K562 (cell line): ENCODE results near the gene ZFP36. TPM values are rescaled to one million over a fixed set of nuclear protein-coding genes. Genes with fewer than 3 reads are reported as not detected.
A peak's percentile ranks its signal among the peaks of the same experiment; 100 is the strongest.

Experiments
- ARID1B ChIP-seq: fragments of 450-650 bp; IDR thresholded peaks from 2 replicates; pipeline ENCODE4 v1.6.1; 2016; ENCODE audit warnings: antibody characterized with exemption, mild to moderate bottlenecking, inconsistent platforms
- CBFA2T3 ChIP-seq: fragments of 450-650 bp; IDR thresholded peaks from 2 replicates; pipeline ENCODE4 v1.6.1; 2017
- CBFB ChIP-seq: sonication (generic); formaldehyde crosslinking; IDR thresholded peaks from 2 replicates; pipeline ENCODE4 v1.4.0; 2020; ENCODE audit warnings: mild to moderate bottlenecking, missing genetic modification reagents
- FOXJ3 ChIP-seq: sonication (generic); formaldehyde crosslinking; IDR thresholded peaks from 2 replicates; pipeline ENCODE4 v1.4.0; 2020; ENCODE audit warnings: mild to moderate bottlenecking, missing genetic modification reagents
- HLTF ChIP-seq: fragments of 450-650 bp; IDR thresholded peaks from 2 replicates; pipeline ENCODE4 v1.6.1; 2016
- IRF2 ChIP-seq: sonication (generic); formaldehyde crosslinking; IDR thresholded peaks from 2 replicates; pipeline ENCODE4 v1.8.1; 2022; ENCODE audit warnings: mild to moderate bottlenecking, missing genetic modification reagents
- KDM4B ChIP-seq, 2 experiments: fragments of 450-650 bp in 1 of 2; sonication (generic) in 1 of 2; IDR thresholded peaks; 2 replicates each; pipeline ENCODE4 v1.6.1; 2016 to 2017; ENCODE audit warnings: borderline replicate concordance in 2 of 2, antibody characterized with exemption in 1 of 2, low read depth in 1 of 2, mild to moderate bottlenecking in 1 of 2
- LARP7 ChIP-seq: fragments of 450-650 bp; IDR thresholded peaks from 2 replicates; pipeline ENCODE4 v1.6.1; 2016
- MEIS2 ChIP-seq: fragments of 450-650 bp; IDR thresholded peaks from 2 replicates; pipeline ENCODE4 v1.6.1; 2014; ENCODE audit warnings: mild to moderate bottlenecking; ENCODE audit not compliant: partially characterized antibody
- POLR3A ChIP-seq: IDR thresholded peaks from 2 replicates; pipeline ENCODE4 v1.6.1; 2011; ENCODE audit warnings: borderline replicate concordance, mild to moderate bottlenecking, moderate library complexity; ENCODE audit not compliant: insufficient read length, insufficient read depth; ENCODE audit errors: extremely low read depth
- PURB ChIP-seq: sonication (generic); formaldehyde crosslinking; IDR thresholded peaks from 2 replicates; pipeline ENCODE4 v1.9.0; 2021; ENCODE audit warnings: low read depth, mild to moderate bottlenecking, missing genetic modification reagents
- ZNF695 ChIP-seq: fragments of 450-650 bp; formaldehyde crosslinking; IDR thresholded peaks from 2 replicates; pipeline ENCODE4 v1.4.0; 2020; ENCODE audit warnings: mild to moderate bottlenecking, moderate library complexity
- polyA plus RNA-seq, 8 experiments: library from polyadenylated mRNA; depleted of rRNA in 4 of 8; stranded (reverse) in 5 of 8; unstranded in 3 of 8; fragments of >200 nt; fragmentation: Nextera tagmentation in 2 of 8; fragmentation: Illumina TruSeq in 1 of 8; extraction: Ambion mirVana in 2 of 8; extraction: Trizol in 1 of 8; gene quantifications; 2 replicates each; pipeline versions ENCODE4 v1.2.1 to v1.2.3, GENCODE V29; 2011 to 2014; ENCODE audit warnings: inconsistent platforms in 1 of 8, missing spikeins in 1 of 8
- total RNA-seq, 7 experiments: library from RNA; depleted of rRNA in 6 of 7; stranded (reverse); fragments of >200 nt in 6 of 7; fragmentation: Illumina TruSeq in 2 of 7; extraction: Trizol in 2 of 7; gene quantifications; 2 replicates each; pipeline versions ENCODE4 v1.2.1 to v1.2.3, GENCODE V29; 2011 to 2021; ENCODE audit warnings: low replicate concordance in 1 of 7
- TF ChIP-seq, protein P1 (sequence below): sonication (generic); formaldehyde crosslinking; IDR thresholded peaks from 2 replicates; pipeline ENCODE4 v1.9.0; 2022; ENCODE audit warnings: mild to moderate bottlenecking, missing genetic modification reagents
- TF ChIP-seq, protein P2 (sequence below): fragments of 250-450 bp; sonication (Bioruptor Pico); IDR thresholded peaks from 2 replicates; pipeline ENCODE4 v1.5.1; 2021; ENCODE audit warnings: mild to moderate bottlenecking
- TF ChIP-seq, protein P3 (sequence below): fragments of 200-800 bp; sonication (Bioruptor generic); IDR thresholded peaks from 2 replicates; pipeline ENCODE4 v1.6.1; 2017; ENCODE audit warnings: missing genetic modification characterization, missing compliant biosample characterization
- TF ChIP-seq, protein P4 (sequence below), 2 experiments: IDR thresholded peaks; 2 replicates each; pipeline ENCODE4 v1.6.1; 2012; ENCODE audit warnings: improper control_type of control experiment in 2 of 2, low read depth in 2 of 2, low read length in 2 of 2, borderline replicate concordance in 1 of 2
- TF ChIP-seq, protein P5 (sequence below): IDR thresholded peaks from 3 replicates; pipeline ENCODE4 v1.6.1; 2011; ENCODE audit warnings: borderline replicate concordance, mild to moderate bottlenecking; ENCODE audit not compliant: insufficient read length, insufficient read depth
- TF ChIP-seq, protein P6 (sequence below): fragments of 450-650 bp; IDR thresholded peaks from 2 replicates; pipeline ENCODE4 v1.6.1; 2017; ENCODE audit warnings: mild to moderate bottlenecking, moderate library complexity

The ZFP36 gene
- total and polyA plus RNA-seq, 9 of the 15 experiments (the other 6 are each of a cell fraction or from before 2014, with no cell fraction given), result 1.0 to 20.1 (median 3.5) TPM

DNA sequence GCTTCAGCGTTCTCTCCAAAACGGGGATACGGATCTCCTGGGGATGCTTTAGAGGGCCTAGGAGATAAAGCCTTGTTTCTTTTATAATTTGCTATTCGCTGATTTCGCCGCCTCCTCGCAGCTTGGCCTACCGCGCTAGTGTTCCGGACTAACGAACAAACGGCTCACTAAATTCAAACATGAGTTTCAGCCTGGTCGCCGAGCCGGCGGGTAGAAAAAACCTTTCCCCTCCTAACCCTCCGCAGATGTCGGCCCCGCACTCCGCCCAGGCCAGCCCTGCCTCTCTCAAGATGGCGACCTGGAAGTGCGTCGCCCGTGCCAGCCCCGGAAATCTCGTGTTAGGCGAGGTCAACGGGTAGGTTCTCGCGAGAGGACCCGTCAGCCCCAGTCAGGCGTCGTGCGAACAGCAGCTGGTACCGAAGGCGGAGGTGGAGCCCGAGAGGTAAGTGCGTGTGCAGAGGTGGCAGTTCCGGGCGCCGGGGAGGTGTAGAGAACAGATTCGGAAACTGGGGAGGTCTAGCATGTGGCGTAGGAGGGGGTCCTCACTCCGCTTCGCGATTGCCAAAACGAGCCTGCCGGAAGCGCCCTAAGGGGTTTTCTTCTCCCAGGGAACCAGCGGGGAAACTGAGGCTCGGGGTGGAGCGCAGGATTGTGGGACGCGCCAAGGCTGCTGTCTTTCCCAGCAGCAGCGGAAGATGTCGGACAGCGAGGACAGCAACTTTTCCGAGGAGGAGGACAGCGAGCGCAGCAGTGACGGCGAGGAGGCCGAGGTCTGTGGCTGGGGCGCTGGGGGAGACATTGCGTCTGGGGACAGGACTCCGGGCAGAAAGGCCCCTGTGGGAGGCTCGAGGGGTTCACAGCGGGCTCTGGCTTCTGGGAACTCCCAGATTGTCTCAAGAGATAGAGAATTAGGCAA lies 38.8 kb downstream of the ZFP36 start, which contains the start of gene SUPT5H (continued):
- TF ChIP-seq, protein P1, sequence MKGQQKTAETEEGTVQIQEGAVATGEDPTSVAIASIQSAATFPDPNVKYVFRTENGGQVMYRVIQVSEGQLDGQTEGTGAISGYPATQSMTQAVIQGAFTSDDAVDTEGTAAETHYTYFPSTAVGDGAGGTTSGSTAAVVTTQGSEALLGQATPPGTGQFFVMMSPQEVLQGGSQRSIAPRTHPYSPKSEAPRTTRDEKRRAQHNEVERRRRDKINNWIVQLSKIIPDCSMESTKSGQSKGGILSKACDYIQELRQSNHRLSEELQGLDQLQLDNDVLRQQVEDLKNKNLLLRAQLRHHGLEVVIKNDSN (CRISPR knock-in tag), result no peak; the same call in 1 of the 2 replicates
- TF ChIP-seq PURB (CRISPR knock-in tag) (no peak), CBFA2T3 (no peak), KDM4B (IDR thresholded peaks at IDR 0.05; ENCODE audit: borderline replicate concordance in 2 of 2, low read depth in 1 of 2) (peak in 1 of 2 experiments; percentile 61; a peak in 1 of 4 replicates), FOXJ3 (CRISPR knock-in tag) (no peak), MEIS2 (no peak), ZNF695 (CRISPR knock-in tag) (no peak), CBFB (CRISPR knock-in tag) (peak; percentile 69; the same call in 1 of the 2 replicates), HLTF (peak; percentile 65; the same call in 1 of the 2 replicates), ARID1B (peak; percentile 48; the same call in 1 of the 2 replicates), LARP7 (peak; percentile 68; the same call in 1 of the 2 replicates), POLR3A (no peak), IRF2 (CRISPR knock-in tag) (no peak)
- TF ChIP-seq, protein P2, sequence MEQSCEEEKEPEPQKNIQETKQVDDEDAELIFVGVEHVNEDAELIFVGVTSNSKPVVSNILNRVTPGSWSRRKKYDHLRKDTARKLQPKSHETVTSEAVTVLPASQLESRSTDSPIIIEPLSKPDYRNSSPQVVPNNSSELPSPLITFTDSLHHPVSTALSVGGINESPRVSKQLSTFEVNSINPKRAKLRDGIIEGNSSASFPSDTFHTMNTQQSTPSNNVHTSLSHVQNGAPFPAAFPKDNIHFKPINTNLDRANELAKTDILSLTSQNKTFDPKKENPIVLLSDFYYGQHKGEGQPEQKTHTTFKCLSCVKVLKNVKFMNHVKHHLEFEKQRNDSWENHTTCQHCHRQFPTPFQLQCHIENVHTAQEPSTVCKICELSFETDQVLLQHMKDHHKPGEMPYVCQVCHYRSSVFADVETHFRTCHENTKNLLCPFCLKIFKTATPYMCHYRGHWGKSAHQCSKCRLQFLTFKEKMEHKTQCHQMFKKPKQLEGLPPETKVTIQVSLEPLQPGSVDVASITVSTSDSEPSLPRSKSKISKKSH (CRISPR knock-in tag), result no peak
- TF ChIP-seq, protein P3, sequence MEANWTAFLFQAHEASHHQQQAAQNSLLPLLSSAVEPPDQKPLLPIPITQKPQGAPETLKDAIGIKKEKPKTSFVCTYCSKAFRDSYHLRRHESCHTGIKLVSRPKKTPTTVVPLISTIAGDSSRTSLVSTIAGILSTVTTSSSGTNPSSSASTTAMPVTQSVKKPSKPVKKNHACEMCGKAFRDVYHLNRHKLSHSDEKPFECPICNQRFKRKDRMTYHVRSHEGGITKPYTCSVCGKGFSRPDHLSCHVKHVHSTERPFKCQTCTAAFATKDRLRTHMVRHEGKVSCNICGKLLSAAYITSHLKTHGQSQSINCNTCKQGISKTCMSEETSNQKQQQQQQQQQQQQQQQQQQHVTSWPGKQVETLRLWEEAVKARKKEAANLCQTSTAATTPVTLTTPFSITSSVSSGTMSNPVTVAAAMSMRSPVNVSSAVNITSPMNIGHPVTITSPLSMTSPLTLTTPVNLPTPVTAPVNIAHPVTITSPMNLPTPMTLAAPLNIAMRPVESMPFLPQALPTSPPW (CRISPR knock-in tag), result peak; percentile 41; the same call in 1 of the 2 replicates
- TF ChIP-seq, protein P4, sequence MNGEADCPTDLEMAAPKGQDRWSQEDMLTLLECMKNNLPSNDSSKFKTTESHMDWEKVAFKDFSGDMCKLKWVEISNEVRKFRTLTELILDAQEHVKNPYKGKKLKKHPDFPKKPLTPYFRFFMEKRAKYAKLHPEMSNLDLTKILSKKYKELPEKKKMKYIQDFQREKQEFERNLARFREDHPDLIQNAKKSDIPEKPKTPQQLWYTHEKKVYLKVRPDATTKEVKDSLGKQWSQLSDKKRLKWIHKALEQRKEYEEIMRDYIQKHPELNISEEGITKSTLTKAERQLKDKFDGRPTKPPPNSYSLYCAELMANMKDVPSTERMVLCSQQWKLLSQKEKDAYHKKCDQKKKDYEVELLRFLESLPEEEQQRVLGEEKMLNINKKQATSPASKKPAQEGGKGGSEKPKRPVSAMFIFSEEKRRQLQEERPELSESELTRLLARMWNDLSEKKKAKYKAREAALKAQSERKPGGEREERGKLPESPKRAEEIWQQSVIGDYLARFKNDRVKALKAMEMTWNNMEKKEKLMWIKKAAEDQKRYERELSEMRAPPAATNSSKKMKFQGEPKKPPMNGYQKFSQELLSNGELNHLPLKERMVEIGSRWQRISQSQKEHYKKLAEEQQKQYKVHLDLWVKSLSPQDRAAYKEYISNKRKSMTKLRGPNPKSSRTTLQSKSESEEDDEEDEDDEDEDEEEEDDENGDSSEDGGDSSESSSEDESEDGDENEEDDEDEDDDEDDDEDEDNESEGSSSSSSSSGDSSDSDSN (IDR thresholded peaks at IDR 0.05; ENCODE audit: borderline replicate concordance in 1 of 2, low read depth in 2 of 2, low read length in 2 of 2), result peak in 1 of 2 experiments; percentile 57; a peak in 1 of 4 replicates
- TF ChIP-seq, protein P5, sequence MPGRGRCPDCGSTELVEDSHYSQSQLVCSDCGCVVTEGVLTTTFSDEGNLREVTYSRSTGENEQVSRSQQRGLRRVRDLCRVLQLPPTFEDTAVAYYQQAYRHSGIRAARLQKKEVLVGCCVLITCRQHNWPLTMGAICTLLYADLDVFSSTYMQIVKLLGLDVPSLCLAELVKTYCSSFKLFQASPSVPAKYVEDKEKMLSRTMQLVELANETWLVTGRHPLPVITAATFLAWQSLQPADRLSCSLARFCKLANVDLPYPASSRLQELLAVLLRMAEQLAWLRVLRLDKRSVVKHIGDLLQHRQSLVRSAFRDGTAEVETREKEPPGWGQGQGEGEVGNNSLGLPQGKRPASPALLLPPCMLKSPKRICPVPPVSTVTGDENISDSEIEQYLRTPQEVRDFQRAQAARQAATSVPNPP, result no peak
- TF ChIP-seq, protein P6, sequence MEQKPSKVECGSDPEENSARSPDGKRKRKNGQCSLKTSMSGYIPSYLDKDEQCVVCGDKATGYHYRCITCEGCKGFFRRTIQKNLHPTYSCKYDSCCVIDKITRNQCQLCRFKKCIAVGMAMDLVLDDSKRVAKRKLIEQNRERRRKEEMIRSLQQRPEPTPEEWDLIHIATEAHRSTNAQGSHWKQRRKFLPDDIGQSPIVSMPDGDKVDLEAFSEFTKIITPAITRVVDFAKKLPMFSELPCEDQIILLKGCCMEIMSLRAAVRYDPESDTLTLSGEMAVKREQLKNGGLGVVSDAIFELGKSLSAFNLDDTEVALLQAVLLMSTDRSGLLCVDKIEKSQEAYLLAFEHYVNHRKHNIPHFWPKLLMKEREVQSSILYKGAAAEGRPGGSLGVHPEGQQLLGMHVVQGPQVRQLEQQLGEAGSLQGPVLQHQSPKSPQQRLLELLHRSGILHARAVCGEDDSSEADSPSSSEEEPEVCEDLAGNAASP, result no peak
